ENCODE measurements around the gene SLC6A1.

SLC6A1 gene

GRCh38 chr3:11019116-11019819, 26.7 kb downstream of the SLC6A1 start:
- DNase-seq (ENCODE audit: low read depth) = no peak

GRCh38 chr3:11020764-11021163, 28.2 kb downstream of the SLC6A1 start:
- no peak for DNase-seq (ENCODE audit: low read depth)

GRCh38 chr3:11021611-11022011, 29.1 kb downstream of the SLC6A1 start:
- no peak for DNase-seq (ENCODE audit: low read depth)

DNA sequence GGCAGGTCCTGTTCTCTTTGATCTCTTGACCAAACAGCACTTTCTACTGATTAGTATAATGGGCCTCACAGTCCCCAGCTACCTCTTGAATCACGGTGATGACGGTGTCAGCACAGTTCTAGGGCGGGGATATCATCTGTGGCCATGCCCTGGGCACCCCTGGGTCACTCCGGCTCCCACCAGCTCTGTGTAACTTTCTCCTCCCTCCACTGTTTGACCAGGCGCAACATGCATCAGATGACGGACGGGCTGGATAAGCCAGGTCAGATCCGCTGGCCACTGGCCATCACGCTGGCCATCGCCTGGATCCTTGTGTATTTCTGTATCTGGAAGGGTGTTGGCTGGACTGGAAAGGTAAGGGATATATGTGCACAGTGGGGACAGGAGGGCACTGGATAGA, 29.6 kb downstream of the SLC6A1 start:
- DNase-seq (ENCODE audit: low read depth) = no peak

GRCh38 chr3:11024181-11024580, 31.6 kb downstream of the SLC6A1 start:
- DNase-seq (ENCODE audit: low read depth) = no peak

GRCh38 chr3:11029948-11030347, 37.4 kb downstream of the SLC6A1 start:
- DNase-seq (ENCODE audit: low read depth) = no peak

GRCh38 chr3:11033871-11034270, 41.3 kb downstream of the SLC6A1 start:
- no peak for DNase-seq (ENCODE audit: low read depth)

GRCh38 chr3:11034309-11034985, 41.9 kb downstream of the SLC6A1 start:
- no peak for DNase-seq (ENCODE audit: low read depth)

GRCh38 chr3:11035757-11036505, 43.4 kb downstream of the SLC6A1 start:
- no peak for DNase-seq (ENCODE audit: low read depth)

GRCh38 chr3:11037241-11037873, 44.8 kb downstream of the SLC6A1 start:
- DNase-seq (ENCODE audit: low read depth) = no peak

DNA sequence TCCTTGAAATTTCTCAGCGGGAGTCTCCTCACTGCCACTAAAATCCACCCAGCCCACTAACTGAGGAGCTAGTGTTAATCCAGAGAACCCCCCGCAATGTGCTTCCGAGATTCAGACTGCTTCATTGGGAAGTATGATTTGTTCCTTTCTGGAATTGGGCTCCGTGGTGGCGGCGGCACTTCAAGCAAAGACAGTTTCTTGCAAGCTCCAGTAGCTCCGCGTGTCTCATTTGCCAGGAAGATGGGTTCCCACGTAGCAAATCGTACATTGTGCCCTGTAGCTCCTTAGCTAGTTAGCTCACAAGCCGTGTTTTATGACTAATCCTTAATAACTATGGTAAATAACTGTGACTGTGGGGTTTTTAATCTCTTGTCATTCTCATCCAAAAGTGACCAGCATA, 45.4 kb downstream of the SLC6A1 start:
- no peak for DNase-seq (ENCODE audit: low read depth)

- DNase-seq (ENCODE audit: low read depth) = no peak
These were observed 53.0 kb downstream of the SLC6A1 start for GRCh38 chr3:11045536-11045935.

DNA sequence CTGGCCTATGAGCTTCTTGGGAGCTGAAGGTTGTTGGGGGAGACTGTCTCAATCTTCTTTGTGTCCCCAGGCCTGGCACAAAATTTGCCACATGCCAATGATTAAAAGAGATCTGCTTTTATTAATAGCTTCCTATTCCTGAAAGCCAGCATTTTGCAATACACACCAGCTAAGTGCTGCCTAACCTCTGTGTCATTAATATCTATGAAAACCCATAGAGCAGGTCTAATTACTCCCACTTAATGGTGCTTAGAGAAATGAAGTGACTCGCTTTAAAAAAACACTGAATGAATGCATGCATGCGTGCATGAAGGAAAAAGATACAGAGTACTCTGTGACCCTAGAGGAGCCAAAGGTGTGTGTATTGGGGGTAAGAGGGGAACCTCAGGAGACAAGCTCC, 55.0 kb downstream of the SLC6A1 start:
- no peak for DNase-seq (ENCODE audit: low read depth)

DNA sequence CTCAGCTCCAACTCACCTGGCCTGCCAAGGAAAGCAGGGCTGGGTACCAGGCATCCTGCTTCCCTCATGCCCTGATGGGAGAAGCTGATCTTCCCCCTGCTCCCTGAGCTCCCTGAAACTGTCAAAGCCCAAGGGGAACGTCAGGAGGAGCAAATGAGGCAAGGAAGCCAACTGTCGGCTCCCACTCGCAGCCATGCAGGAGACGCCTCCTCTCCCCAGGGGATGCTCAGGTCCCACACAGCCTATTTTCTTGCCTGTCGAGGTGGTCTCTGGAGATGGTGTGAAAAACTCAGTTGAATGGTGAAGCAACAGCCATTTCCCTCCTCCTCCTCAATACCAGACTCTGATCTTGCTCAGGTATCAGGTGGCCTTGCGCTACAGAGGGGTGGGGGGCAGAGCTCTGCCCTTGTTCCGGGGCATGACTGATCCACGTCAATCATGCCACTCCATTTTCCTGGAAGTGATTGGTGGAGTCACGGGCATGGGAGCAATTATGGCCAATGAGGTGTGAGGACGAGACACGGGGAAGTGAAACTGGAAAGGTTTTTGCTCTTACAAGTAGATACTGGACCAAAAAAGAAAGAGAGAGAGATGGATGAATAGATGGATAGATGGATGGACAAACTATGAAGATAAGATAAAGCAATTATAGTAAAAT, 58.2 kb downstream of the SLC6A1 start:
- no peak for DNase-seq (ENCODE audit: low read depth)

GRCh38 chr3:11053926-11054503, 61.5 kb downstream of the SLC6A1 start:
- DNase-seq (ENCODE audit: low read depth) = no peak

GRCh38 chr3:11054739-11055438, 62.3 kb downstream of the SLC6A1 start:
- no peak for DNase-seq (ENCODE audit: low read depth)

GRCh38 chr3:11055496-11055895, 62.9 kb downstream of the SLC6A1 start:
- no peak for DNase-seq (ENCODE audit: low read depth)

DNA sequence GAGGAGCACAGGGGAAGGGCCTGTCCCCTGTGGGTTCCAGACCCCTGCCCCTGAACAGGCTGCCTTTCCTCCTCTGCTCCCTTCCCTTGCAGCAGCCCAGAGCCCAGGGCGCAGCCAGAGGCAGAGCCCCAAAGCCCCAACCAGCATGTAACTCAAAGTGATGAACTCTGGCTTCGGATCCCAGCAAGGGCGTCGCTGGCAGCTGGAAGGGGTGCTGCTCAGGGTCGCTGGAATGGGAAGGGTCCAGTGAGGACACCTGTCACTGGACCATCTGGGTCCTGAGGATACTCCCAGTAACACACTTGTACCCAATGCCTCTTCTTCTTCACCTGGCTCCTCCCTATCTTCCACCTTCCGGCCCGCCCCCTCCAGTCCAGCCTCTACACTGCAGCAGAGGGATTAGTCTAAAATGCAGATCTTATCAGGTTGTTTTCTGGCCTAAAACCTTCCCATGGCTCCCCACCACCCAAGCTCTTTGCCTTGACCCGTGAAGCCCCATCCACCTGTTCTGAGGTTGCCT, 64.0 kb downstream of the SLC6A1 start:
- no peak for DNase-seq (ENCODE audit: low read depth)

- DNase-seq (ENCODE audit: low read depth) = no peak
These were observed 65.1 kb downstream of the SLC6A1 start for GRCh38 chr3:11057655-11058054.

- DNase-seq (ENCODE audit: low read depth) = peak; percentile 52
These were observed 66.7 kb downstream of the SLC6A1 start for GRCh38 chr3:11059090-11059798.
